CD4-positive, alpha-beta T cell (primary cell): Measurements from ENCODE around the gene FOXO1. TPM values are rescaled to one million over a fixed set of nuclear protein-coding genes. Genes with fewer than 3 reads are reported as not detected.
A peak's percentile ranks its signal among the peaks of the same experiment; 100 is the strongest.

Experiments used
- ATAC-seq: fragments of 200-7000 bp; cut with Tn5 transposase; one replicate; pipeline ENCODE4 v1.10.0; 2022; ENCODE audit warnings: mild to moderate bottlenecking; ENCODE audit not compliant: poor library complexity
- CTCF ChIA-PET: fragments of 350-600 bp; sonication (Branson Sonifier 250); formaldehyde crosslinking; loops from one replicate; lab custom pipeline; 2021; ENCODE audit warnings: antibody characterized with exemption, inconsistent platforms; lab: Charles Lee
- POLR2A ChIA-PET: fragments of 350-600 bp; sonication (Branson Sonifier 250); formaldehyde crosslinking; loops from one replicate; lab custom pipeline; 2021; ENCODE audit warnings: antibody characterized with exemption, inconsistent platforms; lab: Charles Lee
- DNase-seq, 14 experiments: peaks; one replicate each; pipeline ENCODE4 v3.0.0-alpha.2; 2013 to 2020; ENCODE audit warnings: mixed read lengths in 2 of 14
- H3K27ac ChIP-seq, 2 donors: one replicate each; pipeline versions ENCODE4 v1.5.1 to v1.7.0; 2013; ENCODE audit warnings: low read length in 2 of 2, low read depth in 1 of 2, mild to moderate bottlenecking in 1 of 2
- H3K27me3 ChIP-seq, 2 experiments: 1 replicate in 1 of 2; 2 replicates in 1 of 2; pipeline versions ENCODE4 v1.6.1 to v1.7.0; 2013; ENCODE audit warnings: low read length in 2 of 2, control low read depth in 1 of 2, mild to moderate bottlenecking in 1 of 2, moderate library complexity in 1 of 2; ENCODE audit not compliant: insufficient read depth in 2 of 2, control insufficient read depth in 1 of 2
- H3K36me3 ChIP-seq: one replicate; pipeline ENCODE4 v1.6.1; 2013; ENCODE audit warnings: low read length, control low read depth; ENCODE audit not compliant: insufficient read depth
- H3K4me1 ChIP-seq: one replicate; pipeline ENCODE4 v1.6.1; 2013; ENCODE audit warnings: low read length, control low read depth; ENCODE audit not compliant: insufficient read depth
- H3K4me3 ChIP-seq: one replicate; pipeline ENCODE4 v1.5.1; 2013; ENCODE audit warnings: mild to moderate bottlenecking, low read length, moderate library complexity
- H3K9me3 ChIP-seq, 2 experiments: 1 replicate in 1 of 2; 2 replicates in 1 of 2; pipeline versions ENCODE4 v1.6.1 to v1.7.0; 2013; ENCODE audit warnings: low read length in 2 of 2, mild to moderate bottlenecking in 2 of 2, control low read depth in 1 of 2, moderate library complexity in 1 of 2; ENCODE audit not compliant: control insufficient read depth in 1 of 2, insufficient read depth in 1 of 2
- H3K27ac Mint-ChIP-seq: one replicate; pipeline ENCODE4 v1.8.0; 2020; ENCODE audit warnings: mixed read lengths
- H3K27me3 Mint-ChIP-seq: one replicate; pipeline ENCODE4 v1.8.0; 2021; ENCODE audit warnings: mixed read lengths
- H3K36me3 Mint-ChIP-seq: one replicate; pipeline ENCODE4 v1.8.0; 2021; ENCODE audit warnings: low read depth, mixed read lengths
- H3K4me1 Mint-ChIP-seq: one replicate; pipeline ENCODE4 v1.8.0; 2021; ENCODE audit warnings: low read depth, mixed read lengths
- H3K4me3 Mint-ChIP-seq: one replicate; pipeline ENCODE4 v1.8.0; 2020; ENCODE audit warnings: mild to moderate bottlenecking, mixed read lengths
- H3K9me3 Mint-ChIP-seq: one replicate; pipeline ENCODE4 v1.8.0; 2020; ENCODE audit warnings: mixed read lengths
- CTCF ChIP-seq: fragments of 200-600 bp; IDR thresholded peaks from one replicate; pipeline ENCODE4 v1.8.0; 2022; ENCODE audit warnings: antibody characterized with exemption, mild to moderate bottlenecking
- intact Hi-C, 2 experiments: fragments of 100-400 bp; cut with DNase I in 1 of 2; cut with micrococcal nuclease in 1 of 2; formaldehyde crosslinking; loops; one replicate each; pipeline versions ENCODE4 v1.15.1 to v1.9.0; 2023 to 2025; cut with DNase I, micrococcal nuclease
- total RNA-seq, 174 experiments: library from RNA in 2 of 174; stranded (reverse) in 2 of 174; gene quantifications; one replicate each; pipeline ENCODE4 v1.2.3 and lab custom pipeline; 2021 to 2026

Gene FOXO1
- total RNA-seq, 2 experiments from 2014 or later, result 93.1 to 101 TPM

GRCh38 chr13:40508127-40508526 lies 158.3 kb downstream of the FOXO1 start:
- Mint-ChIP-seq H3K27me3 (no peaks in the 10 kb centered on the region), H3K4me3 (peak overlapping the region; percentile 67), H3K4me1 (peaks cover 74% of the 10 kb centered on the region), H3K36me3 (no peaks in the 10 kb centered on the region), H3K9me3 (no peaks in the 10 kb centered on the region), H3K27ac (peak overlapping the region; percentile 86)
- H3K27ac ChIP-seq, result no peak overlapping the region
- no peaks in the 10 kb centered on the region for H3K9me3 ChIP-seq
- DNase-seq, result peak in 3 of 14 experiments; percentile 31 to 63 (median 63)
- POLR2A ChIA-PET, result interaction anchor here (0.8 to 1.8 kb wide), 8 partner anchors 10 to 156 kb away, joined by 3 to 16 read pairs (median 4); no protein-coding TSS in a partner anchor
- H3K36me3 ChIP-seq, result no peaks in the 10 kb centered on the region
- H3K27me3 ChIP-seq, result no peaks in the 10 kb centered on the region
- intact Hi-C loops, result loop anchor here in 1 of 2 experiments (2.0 kb wide), 1 partner anchor 23 kb away; no protein-coding TSS in a partner anchor
- no peak overlapping the region for H3K4me3 ChIP-seq
- no peak for TF ChIP-seq CTCF
- H3K4me1 ChIP-seq, result peaks cover 27% of the 10 kb centered on the region
- CTCF ChIA-PET, result no interaction called here
- ATAC-seq, result peak; percentile 64

GRCh38 chr13:40506592-40507446 lies 159.6 kb downstream of the FOXO1 start:
- intact Hi-C loops, result no loop called here
- H3K4me1 ChIP-seq, result peaks cover 27% of the 10 kb centered on the region
- Mint-ChIP-seq H3K27ac (peak overlapping the region; percentile 86), H3K4me3 (peak overlapping the region; percentile 1), H3K27me3 (no peaks in the 10 kb centered on the region), H3K4me1 (peaks cover 72% of the 10 kb centered on the region), H3K36me3 (no peaks in the 10 kb centered on the region), H3K9me3 (no peaks in the 10 kb centered on the region)
- ChIA-PET POLR2A (interaction anchor here (0.8 to 2.8 kb wide), 4 partner anchors 12 to 320 kb away, joined by 3 to 10 read pairs (median 4); no protein-coding TSS in a partner anchor), CTCF (no interaction called here)
- H3K36me3 ChIP-seq, result no peaks in the 10 kb centered on the region
- H3K27ac ChIP-seq, result no peak overlapping the region
- no peak for DNase-seq
- TF ChIP-seq CTCF, result no peak
- H3K4me3 ChIP-seq, result no peak overlapping the region
- H3K27me3 ChIP-seq, result no peaks in the 10 kb centered on the region
- H3K9me3 ChIP-seq, result no peaks in the 10 kb centered on the region
- ATAC-seq, result no peak

Other genes with a start within 250 kb of the FOXO1 start
- gene MRPS31, start 104.5 kb upstream of the FOXO1 start, total RNA-seq, result 1 to 10 TPM; 8.3 to 9.5 TPM
- 1 to 10 TPM; 2.1 to 2.2 TPM for gene SLC25A15, start 123.0 kb upstream of the FOXO1 start, total RNA-seq